GM23338 (cell line): ENCODE data around the gene PEX12.

Source experiments
- CREB1 ChIP-seq: fragments of 250-450 bp; sonication (Bioruptor Pico); IDR thresholded peaks from 2 replicates; pipeline ENCODE4 v1.5.0; 2020; ENCODE audit warnings: low read depth, mild to moderate bottlenecking, moderate library complexity
- CTCF ChIP-seq, 2 experiments: fragments of 200-600 bp in 1 of 2; sonication (generic) in 1 of 2; conservative IDR thresholded peaks; 2 replicates each; pipeline versions ENCODE4 v1.5.1 to v1.6.1; 2016 to 2017; ENCODE audit warnings: antibody characterized with exemption in 2 of 2, low read depth in 2 of 2, mild to moderate bottlenecking in 2 of 2, moderate library complexity in 1 of 2
- EZH2 ChIP-seq: fragments of 200-600 bp; sonication (generic); IDR thresholded peaks from one replicate; pipeline ENCODE4 v1.8.0; 2017; ENCODE audit warnings: antibody characterized with exemption, mild to moderate bottlenecking, low read depth; ENCODE audit not compliant: unreplicated experiment
- EZH2phosphoT487 ChIP-seq: fragments of 200-600 bp; sonication (generic); IDR thresholded peaks from one replicate; pipeline ENCODE4 v1.8.1; 2018; ENCODE audit warnings: antibody characterized with exemption; ENCODE audit not compliant: unreplicated experiment
- JUNB ChIP-seq: IDR thresholded peaks from one replicate; pipeline ENCODE4 v1.6.1; 2016; ENCODE audit warnings: antibody characterized with exemption; ENCODE audit not compliant: unreplicated experiment
- NANOG ChIP-seq: IDR thresholded peaks from 2 replicates; pipeline ENCODE4 v1.6.1; 2016; ENCODE audit warnings: antibody characterized with exemption, borderline replicate concordance
- POLR2AphosphoS5 ChIP-seq: IDR thresholded peaks from 2 replicates; pipeline ENCODE4 v1.6.1; 2016; ENCODE audit warnings: antibody characterized with exemption, low read depth
- STAT1 ChIP-seq: IDR thresholded peaks from one replicate; pipeline ENCODE4 v1.6.1; 2016; ENCODE audit warnings: antibody characterized with exemption; ENCODE audit not compliant: unreplicated experiment
- ZNF114 ChIP-seq: fragments of 250-450 bp; sonication (Bioruptor Pico); IDR thresholded peaks from 2 replicates; pipeline ENCODE4 v1.5.0; 2020; ENCODE audit warnings: mild to moderate bottlenecking, moderate library complexity
- TF ChIP-seq, protein P1 (sequence below): IDR thresholded peaks from one replicate; pipeline ENCODE4 v1.6.1; 2018; ENCODE audit warnings: antibody characterized with exemption; ENCODE audit not compliant: unreplicated experiment

DNA sequence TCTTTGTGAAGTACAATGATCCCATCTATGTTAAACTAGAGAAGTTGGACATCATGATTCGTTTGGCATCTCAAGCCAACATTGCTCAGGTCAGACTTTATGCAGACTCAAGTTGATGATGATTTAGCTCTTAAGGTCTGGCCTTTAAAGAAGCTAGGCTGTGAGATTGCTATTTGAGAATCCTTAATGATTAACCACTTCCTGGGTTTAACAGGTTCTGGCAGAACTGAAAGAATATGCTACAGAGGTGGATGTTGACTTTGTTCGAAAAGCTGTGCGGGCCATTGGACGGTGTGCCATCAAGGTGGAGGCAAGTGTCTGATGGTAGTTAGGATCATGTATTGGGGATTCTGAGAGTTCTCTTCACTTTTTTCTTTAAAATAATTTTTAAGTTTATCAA lies 49.0 kb upstream of the PEX12 start:
- TF ChIP-seq CTCF (conservative IDR thresholded peaks at IDR 0.05; ENCODE audit: low read depth in 2 of 2) (no peak), EZH2phosphoT487 (no peak), POLR2AphosphoS5 (no peak), EZH2 (no peak), NANOG (no peak), JUNB (no peak), CREB1 (CRISPR knock-in tag) (no peak), STAT1 (no peak), ZNF114 (CRISPR knock-in tag) (no peak)
- TF ChIP-seq, protein P1, sequence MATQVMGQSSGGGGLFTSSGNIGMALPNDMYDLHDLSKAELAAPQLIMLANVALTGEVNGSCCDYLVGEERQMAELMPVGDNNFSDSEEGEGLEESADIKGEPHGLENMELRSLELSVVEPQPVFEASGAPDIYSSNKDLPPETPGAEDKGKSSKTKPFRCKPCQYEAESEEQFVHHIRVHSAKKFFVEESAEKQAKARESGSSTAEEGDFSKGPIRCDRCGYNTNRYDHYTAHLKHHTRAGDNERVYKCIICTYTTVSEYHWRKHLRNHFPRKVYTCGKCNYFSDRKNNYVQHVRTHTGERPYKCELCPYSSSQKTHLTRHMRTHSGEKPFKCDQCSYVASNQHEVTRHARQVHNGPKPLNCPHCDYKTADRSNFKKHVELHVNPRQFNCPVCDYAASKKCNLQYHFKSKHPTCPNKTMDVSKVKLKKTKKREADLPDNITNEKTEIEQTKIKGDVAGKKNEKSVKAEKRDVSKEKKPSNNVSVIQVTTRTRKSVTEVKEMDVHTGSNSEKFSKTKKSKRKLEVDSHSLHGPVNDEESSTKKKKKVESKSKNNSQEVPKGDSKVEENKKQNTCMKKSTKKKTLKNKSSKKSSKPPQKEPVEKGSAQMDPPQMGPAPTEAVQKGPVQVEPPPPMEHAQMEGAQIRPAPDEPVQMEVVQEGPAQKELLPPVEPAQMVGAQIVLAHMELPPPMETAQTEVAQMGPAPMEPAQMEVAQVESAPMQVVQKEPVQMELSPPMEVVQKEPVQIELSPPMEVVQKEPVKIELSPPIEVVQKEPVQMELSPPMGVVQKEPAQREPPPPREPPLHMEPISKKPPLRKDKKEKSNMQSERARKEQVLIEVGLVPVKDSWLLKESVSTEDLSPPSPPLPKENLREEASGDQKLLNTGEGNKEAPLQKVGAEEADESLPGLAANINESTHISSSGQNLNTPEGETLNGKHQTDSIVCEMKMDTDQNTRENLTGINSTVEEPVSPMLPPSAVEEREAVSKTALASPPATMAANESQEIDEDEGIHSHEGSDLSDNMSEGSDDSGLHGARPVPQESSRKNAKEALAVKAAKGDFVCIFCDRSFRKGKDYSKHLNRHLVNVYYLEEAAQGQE = no peak
